AG08395 (cell line): ENCODE data around the gene CYP3A5.
"Not testable (repeated sequence)": the region's sequence is repeated elsewhere in the genome, so short reads cannot be mapped to it uniquely, and the experiment has no call there.

Experiments used
- DNase-seq: peaks from one replicate; pipeline ENCODE4 v3.0.0; 2012; ENCODE audit warnings: mixed read lengths, low spot score

The CYP3A5 gene

GRCh38 chr7:99685871-99686608 is 6.2 kb upstream of the CYP3A5 start:
- not testable (repeated sequence) for DNase-seq

GRCh38 chr7:99685129-99685758 is 5.4 kb upstream of the CYP3A5 start:
- no peak for DNase-seq

- DNase-seq, result no peak
Measured at GRCh38 chr7:99679032-99679399, 780 bp downstream of the CYP3A5 start.

- no peak for DNase-seq
Measured at GRCh38 chr7:99677648-99678045, 2.1 kb downstream of the CYP3A5 start.

- no peak for DNase-seq
Measured at GRCh38 chr7:99677013-99677647, 2.7 kb downstream of the CYP3A5 start.

GRCh38 chr7:99674995-99675742 is 4.6 kb downstream of the CYP3A5 start:
- DNase-seq, result no peak

GRCh38 chr7:99672573-99672972 is 7.2 kb downstream of the CYP3A5 start:
- DNase-seq, result no peak

GRCh38 chr7:99669782-99670181 is 10.0 kb downstream of the CYP3A5 start:
- DNase-seq, result no peak

GRCh38 chr7:99668541-99668940 is 11.3 kb downstream of the CYP3A5 start:
- no peak for DNase-seq

GRCh38 chr7:99667179-99667578 is 12.6 kb downstream of the CYP3A5 start:
- no peak for DNase-seq

GRCh38 chr7:99666013-99666395 is 13.8 kb downstream of the CYP3A5 start:
- DNase-seq, result no peak

GRCh38 chr7:99665312-99666012 is 14.3 kb downstream of the CYP3A5 start:
- no peak for DNase-seq

GRCh38 chr7:99657879-99658278 is 21.9 kb downstream of the CYP3A5 start:
- not testable (repeated sequence) for DNase-seq

- DNase-seq, result not testable (repeated sequence)
Measured at GRCh38 chr7:99654626-99655025, 25.2 kb downstream of the CYP3A5 start.

- DNase-seq, result no peak
Measured at GRCh38 chr7:99653754-99654153, 26.0 kb downstream of the CYP3A5 start.

GRCh38 chr7:99653269-99653668 is 26.5 kb downstream of the CYP3A5 start:
- DNase-seq, result not testable (repeated sequence)

- no peak for DNase-seq
Measured at GRCh38 chr7:99652671-99653070, 27.1 kb downstream of the CYP3A5 start.

GRCh38 chr7:99651290-99651689 is 28.5 kb downstream of the CYP3A5 start:
- no peak for DNase-seq

- no peak for DNase-seq
Measured at GRCh38 chr7:99648843-99649242, 31.0 kb downstream of the CYP3A5 start.

- DNase-seq, result no peak
Measured at GRCh38 chr7:99645590-99645989, 34.2 kb downstream of the CYP3A5 start.

GRCh38 chr7:99644431-99644830 is 35.4 kb downstream of the CYP3A5 start:
- DNase-seq, result no peak

- DNase-seq, result no peak
Measured at GRCh38 chr7:99643464-99643863, 36.3 kb downstream of the CYP3A5 start.
